ENCODE results near the gene USP36. TPM values are rescaled to one million over a fixed set of nuclear protein-coding genes. Genes with fewer than 3 reads are reported as not detected.

Gene USP36
- total and polyA plus RNA-seq, 9 of the 15 experiments (the other 6 are each of a cell fraction or from before 2014, with no cell fraction given) = 6.4 to 72.8 (median 22.5) TPM

- TF ChIP-seq MXI1 (IDR thresholded peaks at IDR 0.05; ENCODE audit: low read depth, low read length) (no peak), ZKSCAN8 (CRISPR knock-in tag; IDR thresholded peaks at IDR 0.05) (no peak), ZNF232 (CRISPR knock-in tag; IDR thresholded peaks at IDR 0.05) (no peak), RBM14 (IDR thresholded peaks at IDR 0.05; ENCODE audit: borderline replicate concordance, insufficient read depth, low read depth, low read length) (no peak), KLF16 (IDR thresholded peaks at IDR 0.05) (0 out of 2 replicates have a peak, but pooled peaks have one; percentile 18), FOXJ2 (tag; IDR thresholded peaks at IDR 0.05) (no peak), ETS2 (tag; IDR thresholded peaks at IDR 0.05; ENCODE audit: borderline replicate concordance, poor library complexity, severe bottlenecking) (no peak), RFX1 (IDR thresholded peaks at IDR 0.05) (no peak), BCLAF1 (IDR thresholded peaks at IDR 0.05; ENCODE audit: borderline replicate concordance in 1 of 2, control insufficient read depth in 1 of 2, low read depth in 2 of 2, low read length in 1 of 2) (no peak), USF1 (CRISPR knock-in tag; IDR thresholded peaks at IDR 0.05) (no peak), ZNF41 (CRISPR knock-in tag; conservative IDR thresholded peaks at IDR 0.05) (no peak), TRIM24 (IDR thresholded peaks at IDR 0.05) (0 out of 4 replicates have a peak, but pooled peaks of 1 of the 2 experiments have one; percentile 23), EHMT2 (IDR thresholded peaks at IDR 0.05) (no peak), TAL1 (IDR thresholded peaks at IDR 0.05) (peak; percentile 62), NFIC (IDR thresholded peaks at IDR 0.05) (no peak), COPS2 (conservative IDR thresholded peaks at IDR 0.05) (no peak), MEIS2 (IDR thresholded peaks at IDR 0.05; ENCODE audit: partially characterized antibody) (no peak), ZNF449 (CRISPR knock-in tag; IDR thresholded peaks at IDR 0.05) (no peak), RBBP5 (IDR thresholded peaks at IDR 0.05; ENCODE audit: borderline replicate concordance, insufficient read depth, low read length, poor library complexity, severe bottlenecking) (no peak), EZH2 (IDR thresholded peaks at IDR 0.05; ENCODE audit: borderline replicate concordance, low read depth, low read length) (no peak)
- TF ChIP-seq, protein P1, sequence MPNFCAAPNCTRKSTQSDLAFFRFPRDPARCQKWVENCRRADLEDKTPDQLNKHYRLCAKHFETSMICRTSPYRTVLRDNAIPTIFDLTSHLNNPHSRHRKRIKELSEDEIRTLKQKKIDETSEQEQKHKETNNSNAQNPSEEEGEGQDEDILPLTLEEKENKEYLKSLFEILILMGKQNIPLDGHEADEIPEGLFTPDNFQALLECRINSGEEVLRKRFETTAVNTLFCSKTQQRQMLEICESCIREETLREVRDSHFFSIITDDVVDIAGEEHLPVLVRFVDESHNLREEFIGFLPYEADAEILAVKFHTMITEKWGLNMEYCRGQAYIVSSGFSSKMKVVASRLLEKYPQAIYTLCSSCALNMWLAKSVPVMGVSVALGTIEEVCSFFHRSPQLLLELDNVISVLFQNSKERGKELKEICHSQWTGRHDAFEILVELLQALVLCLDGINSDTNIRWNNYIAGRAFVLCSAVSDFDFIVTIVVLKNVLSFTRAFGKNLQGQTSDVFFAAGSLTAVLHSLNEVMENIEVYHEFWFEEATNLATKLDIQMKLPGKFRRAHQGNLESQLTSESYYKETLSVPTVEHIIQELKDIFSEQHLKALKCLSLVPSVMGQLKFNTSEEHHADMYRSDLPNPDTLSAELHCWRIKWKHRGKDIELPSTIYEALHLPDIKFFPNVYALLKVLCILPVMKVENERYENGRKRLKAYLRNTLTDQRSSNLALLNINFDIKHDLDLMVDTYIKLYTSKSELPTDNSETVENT (CRISPR knock-in tag; IDR thresholded peaks at IDR 0.05) = no peak
Measured at GRCh38 chr17:78787444-78787843, 53.2 kb downstream of the USP36 start (continued).

All from K562 (cell line).